ENCODE results near the gene RERE.
A peak's percentile ranks its signal among the peaks of the same experiment; 100 is the strongest.

RERE gene

GRCh38 chr1:8435569-8436071 is 381.8 kb downstream of the RERE start:
- no peak for DNase-seq

- no peak for DNase-seq
Measured at GRCh38 chr1:8434101-8434500, 383.3 kb downstream of the RERE start.

GRCh38 chr1:8431784-8432183 is 385.7 kb downstream of the RERE start:
- DNase-seq, result no peak

GRCh38 chr1:8431019-8431418 is 386.4 kb downstream of the RERE start:
- DNase-seq, result no peak

GRCh38 chr1:8430476-8430875 is 387.0 kb downstream of the RERE start:
- DNase-seq, result no peak

- DNase-seq, result no peak
Measured at GRCh38 chr1:8429549-8430110, 387.8 kb downstream of the RERE start.

GRCh38 chr1:8428441-8428840 is 389.0 kb downstream of the RERE start:
- no peak for DNase-seq

GRCh38 chr1:8427986-8428385 is 389.5 kb downstream of the RERE start:
- no peak for DNase-seq

GRCh38 chr1:8427493-8427892 is 389.9 kb downstream of the RERE start:
- no peak for DNase-seq

GRCh38 chr1:8426996-8427395 is 390.4 kb downstream of the RERE start:
- no peak for DNase-seq

- DNase-seq, result no peak
Measured at GRCh38 chr1:8425781-8426161, 391.7 kb downstream of the RERE start.

GRCh38 chr1:8425150-8425780 is 392.2 kb downstream of the RERE start:
- no peak for DNase-seq

GRCh38 chr1:8424539-8425116 is 392.8 kb downstream of the RERE start:
- peak; percentile 37 for DNase-seq

GRCh38 chr1:8423692-8424538 is 393.5 kb downstream of the RERE start:
- peak; percentile 61 for DNase-seq

GRCh38 chr1:8423269-8423691 is 394.2 kb downstream of the RERE start:
- DNase-seq, result no peak

GRCh38 chr1:8422510-8423268 is 394.8 kb downstream of the RERE start:
- no peak for DNase-seq

GRCh38 chr1:8421721-8422120 is 395.7 kb downstream of the RERE start:
- DNase-seq, result no peak

- no peak for DNase-seq
Measured at GRCh38 chr1:8420318-8420717, 397.1 kb downstream of the RERE start.

- no peak for DNase-seq
Measured at GRCh38 chr1:8419861-8420260, 397.6 kb downstream of the RERE start.

GRCh38 chr1:8419172-8419571 is 398.3 kb downstream of the RERE start:
- no peak for DNase-seq

- no peak for DNase-seq
Measured at GRCh38 chr1:8418301-8418700, 399.1 kb downstream of the RERE start.

- DNase-seq, result no peak
Measured at GRCh38 chr1:8417625-8418024, 399.8 kb downstream of the RERE start.

- DNase-seq, result no peak
Measured at GRCh38 chr1:8416881-8417280, 400.6 kb downstream of the RERE start.
